HFF-Myc (cell line): ENCODE data around the gene KLHL42.
"Not testable (repeated sequence)": the region's sequence is repeated elsewhere in the genome, so short reads cannot be mapped to it uniquely, and the experiment has no call there.

ENCODE experiments used
- DNase-seq: peaks from one replicate; pipeline ENCODE4 v3.0.0-alpha.2; 2011; ENCODE audit warnings: low read depth; ENCODE audit errors: extremely low read depth
- H3K4me3 ChIP-seq: replicated peaks from 2 replicates; pipeline ENCODE4 v1.5.1; 2011; ENCODE audit warnings: low read depth, mild to moderate bottlenecking, control low read depth, low read length
- CTCF ChIP-seq: IDR thresholded peaks from 2 replicates; pipeline ENCODE4 v1.5.1; 2012; ENCODE audit warnings: mild to moderate bottlenecking, low read depth, low read length, control low read depth; ENCODE audit errors: missing control alignments

Gene KLHL42

DNA sequence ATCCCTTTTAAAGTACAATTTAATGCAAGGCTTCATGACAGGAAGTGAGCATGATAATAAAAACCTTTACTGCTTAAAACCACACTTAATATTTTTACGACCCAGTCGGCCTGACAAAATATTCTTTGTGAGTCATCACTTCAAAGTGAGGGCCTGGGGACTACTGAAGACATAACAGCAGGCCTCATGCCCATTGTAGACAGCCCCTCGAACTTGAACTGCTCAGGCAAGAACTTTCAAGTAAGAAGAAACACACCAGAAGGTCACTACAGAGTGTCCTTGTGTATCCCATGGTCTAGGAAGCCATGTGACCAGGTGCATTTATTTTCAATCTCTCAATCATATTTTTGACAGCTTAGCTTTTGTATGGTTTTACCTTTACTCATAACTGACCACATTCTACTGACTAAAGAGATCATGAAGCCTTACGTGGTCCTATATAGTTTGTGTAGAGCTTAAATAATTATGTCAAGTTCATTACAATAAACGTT, 61.4 kb downstream of the KLHL42 start:
- DNase-seq, result peak; percentile 51
- H3K4me3 ChIP-seq, result no peak overlapping the region
- TF ChIP-seq CTCF, result no peak

DNA sequence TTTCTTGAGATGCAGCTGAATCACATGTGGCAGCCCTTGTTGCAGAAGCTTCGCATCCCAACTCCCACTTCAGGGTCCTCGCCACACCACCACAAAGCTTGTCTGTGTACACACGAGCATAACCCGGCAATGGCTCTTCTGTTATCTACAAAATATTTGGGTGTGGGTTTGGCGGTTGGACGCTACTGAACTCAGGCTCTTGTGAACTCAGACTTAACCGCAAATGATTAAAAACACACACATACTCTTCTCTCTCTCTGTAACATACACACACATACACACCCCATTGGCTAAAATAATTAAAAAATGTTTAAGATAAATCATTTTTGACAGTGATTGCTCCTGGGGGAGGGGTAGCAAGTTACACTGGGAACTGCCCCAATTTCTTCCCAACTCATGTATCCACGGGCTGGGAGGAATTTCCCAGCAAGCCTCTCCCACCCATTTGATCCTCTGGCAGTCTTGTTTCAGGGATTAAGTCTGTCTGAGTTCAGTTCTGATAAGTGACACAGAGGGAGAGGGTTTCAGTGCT, 63.7 kb downstream of the KLHL42 start:
- no peak for DNase-seq
- no peak overlapping the region for H3K4me3 ChIP-seq
- TF ChIP-seq CTCF, result no peak

DNA sequence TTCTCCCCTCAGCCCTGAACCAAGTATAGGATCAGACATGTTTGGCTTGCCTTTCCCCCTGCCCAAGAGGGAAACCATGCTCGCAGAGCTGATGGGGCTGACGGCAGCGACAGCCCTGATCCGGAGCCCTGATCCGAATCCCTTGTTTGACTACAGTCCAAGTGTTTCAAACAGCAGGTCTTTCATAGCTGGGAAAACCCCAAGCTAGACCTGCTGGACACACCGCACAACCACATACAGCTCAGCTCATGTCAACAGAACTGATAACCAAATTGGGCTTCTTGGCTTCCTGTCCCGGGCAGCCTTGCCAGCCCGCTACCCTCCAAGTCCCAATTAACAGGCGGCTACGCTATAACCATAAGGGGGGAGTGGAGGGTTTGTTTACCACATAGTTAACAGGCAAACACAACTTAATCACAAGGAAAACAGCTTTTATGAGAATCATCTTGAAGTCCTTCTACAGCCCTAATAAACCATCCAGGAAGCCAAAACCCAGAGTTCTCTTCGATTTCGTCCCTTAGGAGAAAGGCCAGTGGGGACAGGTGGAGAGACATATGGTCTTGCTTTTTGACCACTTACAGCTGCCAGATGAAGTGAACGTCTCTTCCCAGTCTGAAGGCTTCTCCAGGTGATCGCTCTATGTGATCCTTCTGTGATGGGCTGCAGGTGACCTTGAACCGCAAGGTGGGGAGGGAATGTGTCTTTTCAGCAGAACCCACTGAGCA, 64.5 kb downstream of the KLHL42 start:
- TF ChIP-seq CTCF, result no peak
- DNase-seq, result no peak
- H3K4me3 ChIP-seq, result no peak overlapping the region

GRCh38 chr12:27845187-27845586, 65.2 kb downstream of the KLHL42 start:
- TF ChIP-seq CTCF, result no peak
- no peak overlapping the region for H3K4me3 ChIP-seq
- DNase-seq, result no peak

- not testable (repeated sequence) for DNase-seq, H3K4me3 ChIP-seq
Measured at GRCh38 chr12:27845706-27846105, 65.7 kb downstream of the KLHL42 start.

- H3K4me3 ChIP-seq, DNase-seq: not testable (repeated sequence)
Measured at GRCh38 chr12:27847293-27847692, 67.3 kb downstream of the KLHL42 start.

- TF ChIP-seq CTCF, result no peak
- no peak overlapping the region for H3K4me3 ChIP-seq
- no peak for DNase-seq
Measured at GRCh38 chr12:27851311-27851710, 71.3 kb downstream of the KLHL42 start.

GRCh38 chr12:27852117-27852516, 72.1 kb downstream of the KLHL42 start:
- DNase-seq, result no peak

More at GRCh38 chr12:27852117-27852516, 72.1 kb downstream of the KLHL42 start:
- no peak for TF ChIP-seq CTCF
- no peak overlapping the region for H3K4me3 ChIP-seq
